T1000 (cell line): Measurements from ENCODE around the gene FREM2.

Experiments used
- DNase-seq: peaks from one replicate; lab custom pipeline; 2025; ENCODE audit warnings: mixed read lengths; lab: John Stamatoyannopoulos, UW

The FREM2 gene

DNA sequence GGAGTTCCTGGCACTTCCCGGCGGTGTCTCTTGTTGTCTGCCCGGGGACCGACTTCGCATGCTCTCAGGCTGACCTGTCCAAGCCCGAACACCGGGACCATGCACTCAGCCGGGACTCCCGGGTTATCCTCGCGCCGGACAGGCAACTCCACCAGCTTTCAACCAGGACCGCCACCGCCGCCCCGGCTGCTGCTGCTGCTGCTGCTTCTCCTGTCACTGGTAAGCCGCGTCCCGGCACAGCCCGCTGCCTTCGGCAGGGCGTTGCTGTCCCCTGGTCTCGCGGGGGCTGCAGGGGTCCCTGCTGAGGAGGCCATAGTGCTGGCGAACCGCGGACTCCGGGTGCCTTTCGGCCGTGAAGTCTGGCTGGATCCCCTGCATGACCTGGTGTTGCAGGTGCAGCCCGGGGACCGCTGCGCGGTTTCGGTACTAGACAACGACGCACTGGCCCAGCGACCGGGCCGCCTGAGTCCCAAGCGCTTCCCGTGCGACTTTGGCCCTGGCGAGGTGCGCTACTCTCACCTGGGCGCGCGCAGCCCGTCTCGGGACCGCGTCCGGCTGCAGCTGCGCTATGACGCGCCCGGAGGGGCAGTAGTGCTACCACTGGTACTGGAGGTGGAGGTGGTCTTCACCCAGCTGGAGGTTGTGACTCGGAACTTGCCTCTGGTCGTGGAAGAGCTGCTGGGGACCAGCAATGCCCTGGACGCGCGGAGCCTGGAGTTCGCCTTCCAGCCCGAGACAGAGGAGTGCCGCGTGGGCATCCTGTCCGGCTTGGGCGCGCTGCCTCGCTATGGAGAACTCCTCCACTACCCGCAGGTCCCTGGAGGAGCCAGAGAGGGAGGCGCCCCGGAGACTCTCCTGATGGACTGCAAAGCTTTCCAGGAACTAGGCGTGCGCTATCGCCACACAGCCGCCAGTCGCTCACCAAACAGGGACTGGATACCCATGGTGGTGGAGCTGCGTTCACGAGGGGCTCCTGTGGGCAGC lies 661 bp downstream of the FREM2 start:
- DNase-seq = no peak

DNA sequence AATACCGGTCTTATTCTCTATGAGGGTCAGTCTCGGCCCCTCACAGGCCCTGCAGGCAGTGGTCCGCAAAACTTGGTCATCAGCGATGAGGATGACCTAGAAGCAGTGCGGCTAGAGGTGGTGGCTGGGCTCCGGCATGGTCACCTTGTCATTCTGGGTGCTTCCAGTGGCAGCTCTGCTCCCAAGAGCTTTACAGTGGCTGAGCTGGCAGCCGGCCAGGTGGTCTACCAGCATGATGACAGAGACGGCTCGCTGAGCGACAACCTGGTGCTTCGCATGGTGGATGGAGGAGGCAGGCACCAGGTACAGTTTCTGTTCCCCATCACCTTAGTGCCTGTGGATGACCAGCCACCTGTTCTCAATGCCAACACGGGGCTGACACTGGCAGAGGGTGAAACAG lies 1.8 kb downstream of the FREM2 start:
- DNase-seq = no peak

DNA sequence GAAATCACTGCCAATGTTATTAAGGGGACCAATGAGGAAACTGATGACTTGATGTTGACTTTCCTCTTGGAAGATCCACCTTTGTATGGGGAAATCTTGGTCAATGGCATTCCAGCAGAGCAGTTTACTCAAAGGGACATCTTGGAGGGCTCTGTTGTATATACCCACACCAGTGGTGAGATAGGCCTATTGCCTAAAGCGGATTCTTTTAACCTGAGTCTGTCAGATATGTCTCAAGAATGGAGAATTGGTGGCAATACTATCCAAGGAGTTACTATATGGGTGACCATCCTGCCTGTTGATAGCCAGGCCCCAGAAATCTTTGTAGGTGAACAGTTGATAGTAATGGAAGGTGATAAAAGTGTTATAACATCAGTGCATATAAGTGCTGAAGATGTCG lies 3.4 kb downstream of the FREM2 start:
- DNase-seq = no peak

DNA sequence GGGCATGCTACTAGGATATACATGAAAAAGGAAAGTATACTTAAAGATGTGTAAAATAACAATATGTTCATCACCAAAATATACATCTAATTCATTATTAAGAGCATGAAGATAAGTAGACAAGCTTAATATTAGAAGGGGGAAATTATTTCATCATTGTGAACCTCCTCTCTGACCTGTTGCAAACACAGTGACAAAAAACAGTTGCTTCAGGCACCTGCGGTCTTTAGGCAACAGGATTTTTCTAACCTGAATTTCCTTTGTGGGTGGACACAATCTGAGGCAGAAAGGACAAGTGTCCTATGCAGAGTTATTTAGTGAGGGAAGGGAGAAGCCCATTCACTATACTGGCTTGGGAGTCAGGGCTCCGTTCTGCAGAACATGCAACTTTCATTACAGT lies 6.3 kb downstream of the FREM2 start:
- DNase-seq = no peak

DNA sequence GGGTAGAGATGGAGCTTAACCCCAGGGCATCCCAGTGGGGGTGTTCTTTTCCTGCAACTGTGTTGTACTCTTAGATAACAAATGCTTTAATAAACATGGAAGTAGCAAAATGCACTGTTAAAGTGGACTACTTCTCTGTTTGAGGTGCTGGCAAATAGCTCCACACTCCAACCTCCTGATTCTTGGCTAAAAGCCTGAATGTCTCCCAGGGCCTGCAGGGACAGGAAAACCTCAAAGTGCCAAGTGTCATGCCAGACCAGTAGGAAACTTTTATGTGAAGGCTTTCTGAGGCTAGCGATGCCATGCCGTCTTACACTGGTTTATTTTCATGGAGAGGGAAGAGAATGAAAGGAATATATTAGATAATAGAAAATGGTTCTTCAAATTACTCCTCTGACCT lies 6.8 kb downstream of the FREM2 start:
- DNase-seq = no peak

DNA sequence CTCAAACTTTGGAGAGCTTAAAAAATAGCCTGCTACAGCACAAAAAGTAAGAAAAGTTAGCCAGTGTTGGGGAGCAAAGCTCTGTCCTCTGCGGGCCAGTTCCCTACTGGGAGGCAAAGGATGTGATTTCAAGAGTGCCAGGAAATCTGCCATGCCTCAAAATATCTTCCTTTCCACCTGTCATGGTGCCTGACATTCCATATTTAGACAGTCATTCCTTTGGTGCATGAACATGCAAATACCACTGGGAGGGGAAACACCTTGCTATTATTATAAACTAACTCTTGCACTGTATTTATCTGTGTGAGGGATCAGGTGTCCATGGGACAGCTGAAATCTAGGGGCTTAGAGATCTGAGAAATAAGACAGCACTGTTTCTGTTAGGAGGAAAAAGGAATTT lies 10.3 kb downstream of the FREM2 start:
- no peak for DNase-seq

DNA sequence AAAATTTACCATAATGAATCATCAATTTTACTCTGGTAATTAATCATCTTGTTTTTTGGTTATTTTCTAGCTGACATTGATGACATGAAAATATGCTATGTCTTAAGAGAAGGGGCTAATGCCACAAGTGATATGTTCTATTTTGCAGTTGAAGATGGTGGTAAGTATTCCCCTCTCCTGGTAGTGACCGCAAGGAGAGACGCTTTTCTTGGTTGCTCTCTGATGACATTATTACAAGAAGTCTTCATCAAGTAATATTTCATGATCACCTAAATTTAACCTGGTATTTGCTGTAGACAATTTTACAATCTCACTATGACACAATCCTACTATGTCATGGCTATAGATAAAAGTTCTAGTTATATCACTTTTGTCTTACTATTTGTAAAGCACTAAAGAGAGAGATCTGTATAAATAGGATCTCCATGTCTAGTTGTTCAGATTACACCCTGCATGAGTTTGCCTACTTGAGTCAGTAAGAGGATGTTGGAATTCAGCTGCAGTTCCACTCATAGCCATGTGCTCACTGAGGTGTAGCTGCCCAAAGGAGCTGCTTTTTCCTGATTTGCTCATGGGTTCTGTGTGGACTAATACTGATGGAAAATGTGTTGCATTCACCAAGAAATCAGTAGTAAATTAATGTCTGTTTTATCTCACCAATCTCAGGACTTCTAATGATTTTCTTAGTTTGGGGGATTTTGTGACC lies 10.9 kb downstream of the FREM2 start:
- no peak for DNase-seq

DNA sequence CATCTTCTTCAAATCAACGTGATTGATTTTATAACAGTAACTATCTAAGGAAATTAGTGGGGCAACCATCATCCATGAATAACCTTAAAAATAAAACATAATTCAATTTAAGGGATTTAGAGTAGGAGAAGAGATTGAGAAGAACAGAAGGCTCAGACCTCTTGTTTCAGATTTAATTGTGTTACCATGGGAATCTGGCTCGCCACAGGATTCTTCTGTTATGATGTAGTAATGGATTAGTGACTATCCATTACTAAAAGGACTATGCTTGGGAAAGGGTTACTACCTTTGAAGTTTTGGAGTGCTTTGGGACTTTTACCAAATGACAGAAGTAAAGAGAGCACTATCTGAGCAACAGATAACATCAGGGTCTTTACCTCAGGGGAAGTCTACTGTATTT lies 13.2 kb downstream of the FREM2 start:
- no peak for DNase-seq

DNA sequence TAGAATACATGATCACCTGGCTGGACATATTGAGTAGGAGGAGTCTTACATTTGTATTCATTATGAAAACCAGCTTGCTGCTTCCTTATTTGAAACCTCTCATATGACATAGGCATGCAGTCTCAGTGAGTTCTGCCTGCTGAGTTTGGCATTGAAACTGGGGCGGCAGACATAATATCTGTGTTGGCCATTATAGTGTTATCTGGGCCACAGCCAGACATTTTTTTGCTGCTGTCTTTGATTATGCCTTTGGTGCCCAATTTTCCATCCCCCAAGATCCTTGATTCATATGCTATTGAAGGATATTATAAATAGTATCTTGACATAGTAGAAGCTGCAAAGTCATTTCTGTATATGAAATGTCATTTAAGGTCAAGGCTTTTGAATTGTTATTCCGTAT lies 15.8 kb downstream of the FREM2 start:
- DNase-seq = no peak

DNA sequence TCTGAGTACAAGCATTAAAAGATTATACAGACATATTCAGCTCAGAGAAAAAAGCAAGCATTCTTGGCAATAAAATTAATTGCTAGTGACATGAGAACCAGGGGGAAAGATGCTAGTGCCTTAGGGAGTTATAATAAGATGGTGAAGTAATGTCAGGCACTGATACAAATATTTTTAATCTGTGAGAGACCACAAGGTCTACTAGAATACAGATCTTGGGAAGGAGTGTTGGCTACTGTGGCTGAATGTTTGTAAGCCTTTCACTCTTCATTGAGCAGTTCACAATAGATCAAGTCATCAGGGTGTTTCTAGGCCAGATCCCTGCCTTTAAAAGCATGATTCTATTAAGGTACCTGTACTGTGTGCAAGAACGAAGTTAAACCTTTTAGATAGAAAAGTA lies 16.4 kb downstream of the FREM2 start:
- DNase-seq = no peak

DNA sequence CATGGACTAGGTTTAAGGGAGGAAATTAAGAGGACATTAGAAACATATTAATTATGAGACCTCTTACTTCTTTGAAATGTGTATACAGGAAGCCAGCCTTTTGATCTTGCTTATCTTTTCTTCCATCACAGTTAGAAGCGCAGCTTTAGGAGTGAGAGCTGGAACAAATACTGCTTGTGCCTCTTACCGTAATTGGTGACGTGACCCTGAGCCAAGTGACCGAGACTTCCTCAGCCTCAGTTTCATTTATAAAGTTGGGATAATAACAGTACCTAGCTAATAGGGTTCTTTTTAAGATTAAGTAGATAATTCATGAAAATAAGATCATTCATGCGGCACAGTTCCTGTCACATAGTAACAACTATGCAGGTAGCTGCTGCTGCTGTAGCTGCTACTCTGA lies 18.5 kb downstream of the FREM2 start:
- no peak for DNase-seq

DNA sequence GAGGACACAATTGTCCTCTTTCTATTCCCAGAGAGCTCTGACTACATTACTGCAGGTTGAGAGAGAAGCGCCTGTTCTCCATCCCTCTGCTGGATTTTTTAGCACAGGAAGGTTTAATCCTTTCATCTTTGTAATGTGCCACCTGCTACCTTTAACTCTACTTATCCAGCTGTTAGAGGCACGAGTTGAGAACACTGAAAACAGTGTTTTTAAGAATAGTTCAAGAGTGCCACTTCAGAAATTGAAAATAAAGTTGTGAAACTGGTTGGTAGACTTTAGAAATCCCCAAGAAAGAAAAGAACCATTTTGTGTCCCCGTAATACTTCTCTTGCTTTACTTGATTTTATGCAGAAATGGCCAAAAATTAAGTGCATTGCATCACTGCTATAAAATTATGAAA lies 20.6 kb downstream of the FREM2 start:
- no peak for DNase-seq

DNA sequence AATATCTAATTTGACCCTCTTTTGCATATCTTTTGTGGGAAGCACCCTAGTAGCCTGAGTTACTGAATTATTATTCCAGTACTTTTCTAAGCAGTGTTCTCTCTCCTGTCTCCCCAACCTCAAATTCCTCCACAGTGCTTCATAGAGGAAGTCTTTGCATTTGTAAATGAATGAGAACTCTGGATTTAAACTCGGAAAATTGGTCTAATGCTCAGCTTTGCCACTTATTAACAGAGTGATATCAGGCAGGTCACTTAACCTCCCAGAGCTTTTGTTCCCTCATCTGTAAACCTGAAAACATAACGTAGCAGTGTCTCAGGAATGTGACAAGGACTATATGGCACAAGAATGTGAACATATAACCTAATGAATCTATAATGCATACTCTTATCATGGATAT lies 26.2 kb downstream of the FREM2 start:
- no peak for DNase-seq

DNA sequence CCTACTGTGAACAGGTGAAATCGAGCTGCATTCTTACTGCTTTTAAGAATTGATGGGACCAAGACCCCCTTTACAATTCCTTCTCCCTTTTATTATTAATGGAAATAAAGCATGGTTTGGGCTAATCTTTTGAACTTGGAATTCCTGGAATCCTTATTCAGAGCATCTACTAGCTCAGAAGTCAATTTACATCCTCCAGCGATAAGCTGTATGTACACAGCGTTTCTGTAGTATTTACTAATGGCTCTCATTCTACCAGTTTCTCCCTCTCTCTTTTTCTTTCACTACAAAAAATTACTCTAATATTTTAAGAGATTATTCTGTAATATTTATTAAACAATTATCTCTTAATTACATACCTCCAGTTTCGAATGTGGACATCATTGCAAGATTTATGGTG lies 31.5 kb downstream of the FREM2 start:
- DNase-seq = no peak

DNA sequence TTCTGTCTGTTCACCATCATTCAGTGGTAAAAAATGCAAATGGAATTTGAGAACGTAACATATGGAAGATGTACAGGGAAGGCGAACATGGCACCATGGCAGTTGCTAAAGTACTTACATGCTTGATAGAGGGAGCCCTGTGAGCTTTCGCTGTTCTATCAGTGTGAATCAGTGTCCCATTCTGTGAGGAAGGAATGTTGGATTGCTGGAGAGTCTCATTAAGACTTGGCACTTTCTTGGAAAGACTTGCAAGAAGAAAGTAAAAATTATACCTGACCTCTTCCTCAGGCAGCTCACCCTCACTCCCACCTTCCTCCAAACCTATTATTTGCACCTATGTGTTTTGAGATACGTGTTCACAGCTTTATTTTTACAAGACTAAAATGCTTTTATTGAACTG lies 43.5 kb downstream of the FREM2 start:
- DNase-seq = no peak

DNA sequence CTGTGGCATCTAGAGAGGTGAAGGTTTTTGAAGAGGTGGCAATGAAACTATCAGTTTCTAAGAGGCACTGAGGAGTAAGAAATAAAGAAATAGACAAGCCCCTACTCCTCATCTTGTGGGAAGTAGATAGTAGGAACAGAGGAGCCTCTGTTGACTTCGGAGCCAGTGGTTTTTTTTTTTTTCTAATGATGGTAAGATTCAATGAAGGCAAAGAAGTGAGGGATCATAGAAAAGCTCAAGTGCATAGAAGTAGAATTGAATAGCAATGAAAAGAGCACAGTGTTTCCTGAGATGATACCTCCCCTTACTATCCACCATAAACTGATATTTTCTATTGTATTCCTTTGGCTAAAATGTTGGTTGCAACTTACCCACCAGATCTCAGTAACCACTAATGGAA lies 46.3 kb downstream of the FREM2 start:
- no peak for DNase-seq

DNA sequence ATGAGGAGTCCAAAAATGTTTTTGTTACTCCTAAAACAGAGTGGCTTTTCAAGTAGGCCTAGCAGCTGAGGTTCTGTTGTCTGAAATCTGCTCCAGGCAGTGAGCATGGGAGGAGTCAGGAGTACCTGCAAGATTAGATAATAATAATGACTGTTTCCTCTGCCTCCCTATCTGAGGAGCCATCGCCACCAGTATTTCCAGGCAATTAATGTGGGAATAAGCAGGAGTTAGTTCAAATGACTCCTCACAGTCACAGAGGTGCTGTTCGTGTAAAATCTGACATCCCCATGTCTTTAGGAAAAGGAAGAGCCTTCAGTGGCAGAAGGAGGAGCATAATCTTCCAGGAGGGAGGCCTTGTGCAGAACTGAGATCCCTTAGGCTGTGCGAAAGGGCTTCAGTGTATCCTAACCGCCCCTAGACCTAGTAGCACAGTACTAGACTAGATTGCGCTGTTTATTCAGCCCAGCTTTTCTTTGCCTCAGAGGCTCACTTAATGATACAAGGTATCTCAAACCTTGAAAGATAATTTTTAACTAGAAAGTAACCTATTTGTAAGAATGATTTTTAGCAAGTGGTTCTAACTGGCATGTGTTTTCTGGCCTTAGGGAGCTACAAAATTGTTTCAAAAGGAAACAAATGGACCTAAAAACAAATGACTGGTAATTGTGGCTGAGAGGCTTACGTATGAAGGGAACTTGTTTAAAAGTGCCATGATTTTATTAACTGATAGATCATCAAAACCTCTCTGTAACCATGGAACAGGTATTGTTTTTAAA lies 49.0 kb downstream of the FREM2 start:
- DNase-seq = no peak

DNA sequence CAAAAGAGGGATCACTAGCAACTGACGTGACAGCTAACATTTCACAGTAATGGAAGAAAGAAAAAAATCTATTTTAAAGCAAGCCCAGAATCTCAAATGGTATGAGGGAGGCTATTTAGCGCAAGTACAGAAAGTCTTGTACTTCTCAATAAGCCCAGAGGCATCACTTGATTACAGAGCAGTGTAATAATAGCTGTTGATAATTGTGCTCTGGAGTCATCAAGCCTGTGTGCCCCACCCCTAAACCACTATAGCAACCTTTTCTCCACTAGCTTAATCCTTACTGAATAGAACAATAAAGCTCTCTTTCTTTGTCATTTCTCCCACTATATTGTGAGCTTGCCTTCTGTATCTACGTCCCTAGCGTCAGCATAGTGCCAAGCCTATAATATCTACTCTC lies 56.6 kb downstream of the FREM2 start:
- no peak for DNase-seq

DNA sequence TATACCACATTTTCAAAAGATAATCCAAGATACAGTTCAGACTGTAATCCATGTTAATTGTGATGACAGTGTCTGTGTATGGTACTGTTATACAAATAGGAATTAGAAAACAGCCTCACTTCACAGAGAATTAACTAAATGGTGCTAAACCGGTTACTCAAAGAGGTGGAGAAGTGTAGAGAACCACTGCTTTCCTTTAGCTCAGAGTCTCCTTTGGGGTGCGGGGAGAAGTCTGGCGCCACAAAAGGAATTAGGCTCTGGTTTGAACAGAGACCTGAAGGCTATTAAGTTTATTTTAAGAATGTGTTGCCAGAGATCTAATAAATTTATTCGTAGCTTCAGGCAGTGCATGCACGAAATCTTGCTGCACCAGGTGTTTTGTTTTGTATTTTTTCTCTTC lies 65.8 kb downstream of the FREM2 start:
- no peak for DNase-seq

DNA sequence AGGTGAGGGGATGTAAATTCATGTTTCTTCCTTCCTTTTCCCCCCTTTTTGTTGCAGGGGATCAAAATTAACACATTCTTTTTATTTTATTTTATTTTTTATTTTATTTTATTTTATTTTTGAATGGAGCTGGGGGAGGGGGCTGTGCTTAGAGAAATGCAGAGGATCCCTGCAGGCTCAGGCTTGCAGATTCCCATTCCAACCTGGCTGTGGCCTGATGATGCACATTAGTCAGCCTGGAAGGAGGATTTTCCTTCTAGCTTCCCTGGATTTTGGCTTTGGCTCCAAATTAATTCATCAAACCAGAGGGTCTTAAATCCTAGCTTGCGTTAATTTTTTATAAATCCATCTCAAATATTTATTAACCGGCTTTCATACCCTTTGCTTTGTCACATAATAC lies 67.0 kb downstream of the FREM2 start:
- no peak for DNase-seq

DNA sequence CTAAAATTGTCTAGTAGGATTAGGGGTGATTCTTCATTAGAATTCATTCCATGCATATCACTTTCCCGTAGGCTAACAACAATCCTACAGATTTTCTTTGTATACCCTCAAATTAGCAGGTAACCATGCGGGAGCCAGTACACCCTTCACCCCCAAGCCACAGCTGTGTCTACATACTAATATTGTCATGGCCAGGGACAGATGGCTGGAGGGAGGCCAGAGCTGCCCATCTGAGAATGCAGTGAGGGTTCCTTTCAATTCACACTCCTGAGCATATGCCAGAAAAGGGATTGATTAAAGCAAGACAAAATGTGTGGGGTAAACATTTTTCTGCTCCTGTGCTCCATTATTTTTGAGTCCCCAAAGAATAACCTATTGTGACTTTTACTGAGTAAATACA lies 68.9 kb downstream of the FREM2 start:
- DNase-seq = no peak

DNA sequence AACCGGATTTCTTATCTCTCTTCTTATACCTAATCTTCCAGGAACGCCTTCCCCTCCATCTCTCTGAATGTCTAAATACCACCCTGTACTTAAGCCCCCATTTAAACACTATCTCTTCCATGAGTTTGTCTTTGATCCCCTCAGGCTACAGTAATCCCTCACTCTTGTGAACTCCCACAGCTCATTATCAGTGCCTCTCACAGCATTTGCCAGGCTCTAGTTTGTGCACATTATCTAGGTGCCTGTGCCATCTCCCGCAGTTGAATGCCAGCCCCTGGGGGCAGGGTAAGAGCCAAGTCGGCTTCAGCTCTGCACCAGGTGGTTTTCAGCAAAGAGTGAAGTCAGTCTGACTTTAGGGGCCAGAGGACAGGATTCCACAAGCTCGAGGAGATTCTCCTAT lies 71.4 kb downstream of the FREM2 start:
- DNase-seq = no peak

DNA sequence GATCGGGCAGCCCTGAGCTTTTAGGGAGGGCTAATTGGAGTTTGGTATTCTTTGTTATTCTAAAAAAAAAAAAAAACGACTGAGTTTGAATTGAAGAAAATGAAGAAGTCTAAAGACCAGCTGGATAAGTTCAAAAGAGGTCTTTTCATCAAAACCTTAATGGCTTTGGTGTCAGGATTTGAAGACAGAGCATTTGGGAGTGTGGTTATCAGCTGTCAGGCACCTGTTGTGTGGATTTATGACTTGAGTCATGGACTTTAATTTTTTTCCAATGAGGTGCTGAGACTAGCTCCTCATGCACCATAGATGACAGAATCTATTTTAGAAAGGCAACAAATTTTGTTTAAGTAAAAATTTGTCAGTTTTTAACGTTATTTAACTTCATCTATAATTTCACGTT lies 72.5 kb downstream of the FREM2 start:
- DNase-seq = no peak
